ENCODE measurements around the gene GRHL3.

Gene GRHL3

DNA sequence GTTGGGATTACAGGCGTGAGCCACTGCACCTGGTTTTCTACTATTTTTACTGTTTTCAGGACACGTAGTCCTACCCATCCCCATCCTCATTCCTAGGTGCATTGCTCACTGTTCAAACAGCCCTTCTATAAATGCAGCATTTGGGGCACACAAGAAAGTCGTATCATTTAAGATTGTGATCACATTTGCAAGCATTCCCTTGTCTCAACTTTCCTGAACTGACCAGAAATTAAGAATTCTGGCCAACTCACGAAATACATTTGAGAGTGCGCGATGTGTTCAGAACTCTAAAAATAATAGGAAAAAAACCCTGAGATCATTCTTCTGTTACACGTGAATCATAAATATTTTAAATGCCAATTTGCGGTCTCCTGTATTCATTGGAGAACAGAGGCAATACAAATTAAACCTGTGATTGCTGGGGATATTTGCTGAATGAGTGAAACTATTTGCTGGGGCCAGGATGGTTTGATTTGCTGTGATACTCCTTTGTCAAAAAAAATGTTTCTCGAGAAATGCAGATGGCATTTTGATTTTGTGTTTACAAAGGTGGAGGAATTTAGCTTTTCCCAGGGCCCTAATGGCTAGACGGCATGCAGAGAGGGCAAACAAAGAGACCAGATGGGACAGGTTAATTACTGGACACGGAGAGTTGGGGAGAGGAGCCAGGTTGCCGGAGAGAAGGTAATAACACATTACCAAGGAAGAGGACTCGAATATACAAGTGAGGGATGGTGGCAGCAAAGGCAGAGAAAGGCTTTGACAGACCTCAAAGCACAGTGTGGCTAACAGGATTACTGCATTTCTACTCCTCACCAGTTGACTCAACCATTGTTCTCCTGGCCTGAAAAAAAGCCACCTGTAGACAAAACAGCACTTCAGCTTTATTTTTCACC lies 56.0 kb downstream of the GRHL3 start:
- no peak for DNase-seq (ENCODE audit: low spot score)

DNA sequence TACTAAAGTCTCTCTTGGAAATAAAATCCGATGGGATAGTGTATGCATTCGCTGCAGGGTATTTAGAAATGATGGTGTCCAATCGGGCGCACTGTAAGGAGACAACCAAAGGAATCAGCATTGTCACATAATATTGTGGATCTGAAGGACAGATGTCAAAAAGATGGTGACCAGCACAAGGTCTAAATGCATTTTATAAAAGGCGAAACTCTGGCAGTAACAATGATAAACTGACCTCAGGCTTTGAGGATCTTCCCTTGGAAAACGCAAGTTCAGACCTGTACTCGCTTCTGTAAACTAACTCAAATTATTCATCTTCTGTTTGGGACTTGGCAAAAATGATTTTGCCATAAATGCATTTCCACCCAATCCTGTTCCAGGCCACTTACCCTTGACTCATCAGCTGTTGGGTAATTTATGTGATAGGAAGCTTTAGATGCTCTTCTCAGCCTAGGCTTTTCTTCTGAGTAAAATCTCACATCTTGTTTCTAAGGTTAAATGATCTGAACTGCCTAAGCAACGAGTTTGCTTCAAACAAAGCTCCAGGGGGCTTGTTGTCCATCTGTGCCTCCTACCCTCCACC lies 60.7 kb downstream of the GRHL3 start:
- DNase-seq (ENCODE audit: low spot score): peak; percentile 43

DNA sequence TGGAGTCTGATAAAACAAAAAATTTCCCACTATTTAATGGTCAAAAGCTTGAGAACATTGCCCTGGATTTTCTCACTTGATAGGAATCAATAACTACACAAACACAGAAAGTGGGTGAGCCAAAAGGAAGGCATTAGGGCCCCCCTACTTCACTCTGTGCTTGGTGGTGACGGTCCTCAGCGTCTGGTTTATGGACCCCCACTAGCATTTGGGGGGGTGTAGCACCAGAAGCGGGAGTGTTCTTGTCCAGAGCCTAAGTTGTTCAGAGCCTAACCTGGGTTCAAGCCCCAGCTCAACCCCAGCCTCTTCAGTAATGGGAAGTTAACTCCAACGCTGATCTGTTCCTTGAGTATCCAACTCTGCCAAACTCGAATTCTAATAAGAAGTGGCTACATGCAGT lies 61.4 kb downstream of the GRHL3 start:
- no peak for DNase-seq (ENCODE audit: low spot score)

DNA sequence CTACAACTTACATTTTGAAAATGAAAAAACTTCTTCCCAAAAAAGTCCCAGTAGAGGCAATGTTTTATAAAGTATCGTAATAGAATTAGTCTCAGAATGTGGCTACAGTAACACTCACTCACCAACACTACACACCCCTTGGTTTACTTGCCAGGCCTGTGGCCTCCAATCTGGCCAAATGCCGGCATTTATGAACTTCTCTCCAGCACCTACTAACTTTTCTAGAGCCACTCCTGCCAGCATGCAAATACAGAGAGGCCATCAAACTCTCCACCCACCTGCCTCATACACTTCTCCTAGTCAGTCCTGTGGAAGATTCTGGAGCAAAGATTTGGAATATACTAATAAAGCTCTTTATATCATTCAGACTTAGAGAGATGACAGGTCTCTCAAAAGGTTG lies 62.1 kb downstream of the GRHL3 start:
- no peak for DNase-seq (ENCODE audit: low spot score)

DNA sequence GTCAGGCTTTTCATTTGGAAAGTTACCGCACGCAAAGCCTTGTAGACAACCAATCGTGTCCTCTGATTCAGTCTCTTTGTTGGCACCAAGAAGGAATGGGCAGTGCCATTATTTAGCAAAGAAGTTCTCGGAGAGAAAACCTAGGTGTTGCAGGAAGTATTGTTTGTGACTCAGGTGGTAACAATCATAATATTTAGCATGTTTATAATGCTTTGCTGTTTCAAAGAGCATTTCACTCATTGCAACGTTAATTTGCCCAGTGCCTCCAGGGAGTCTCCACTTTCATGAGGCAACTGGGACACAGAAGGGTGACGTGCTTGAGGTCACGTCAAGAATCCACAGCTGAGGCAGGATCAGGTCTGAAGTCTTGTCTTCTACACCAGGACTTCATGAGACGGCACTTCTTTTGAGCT lies 63.0 kb downstream of the GRHL3 start:
- DNase-seq (ENCODE audit: low spot score): no peak

DNA sequence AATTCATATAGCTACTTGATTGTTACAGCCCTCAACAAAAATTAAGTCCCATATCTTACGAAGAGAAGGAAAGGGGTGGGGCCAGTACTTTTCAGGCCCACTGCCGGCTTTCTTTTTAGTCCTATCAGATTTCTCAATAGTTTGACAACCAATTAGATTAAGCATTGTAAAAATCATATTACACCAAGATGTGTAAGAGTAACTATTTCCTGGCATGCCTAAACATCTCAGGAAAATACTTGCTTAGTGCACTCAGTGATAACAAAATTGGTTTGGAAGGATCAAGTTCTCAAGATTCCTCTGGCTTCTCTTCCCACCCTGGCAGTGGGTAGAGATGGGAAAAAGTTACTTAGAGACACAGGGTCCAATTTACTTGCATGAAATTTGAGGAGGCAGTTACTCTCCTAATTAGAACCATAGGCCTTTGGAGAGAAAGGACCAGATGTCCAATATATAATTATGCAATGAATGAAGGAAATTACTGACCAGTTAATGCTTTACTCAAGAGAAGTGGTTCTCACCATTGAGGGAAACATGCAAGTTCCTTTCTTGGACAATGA lies 64.3 kb downstream of the GRHL3 start:
- no peak for DNase-seq (ENCODE audit: low spot score)

DNA sequence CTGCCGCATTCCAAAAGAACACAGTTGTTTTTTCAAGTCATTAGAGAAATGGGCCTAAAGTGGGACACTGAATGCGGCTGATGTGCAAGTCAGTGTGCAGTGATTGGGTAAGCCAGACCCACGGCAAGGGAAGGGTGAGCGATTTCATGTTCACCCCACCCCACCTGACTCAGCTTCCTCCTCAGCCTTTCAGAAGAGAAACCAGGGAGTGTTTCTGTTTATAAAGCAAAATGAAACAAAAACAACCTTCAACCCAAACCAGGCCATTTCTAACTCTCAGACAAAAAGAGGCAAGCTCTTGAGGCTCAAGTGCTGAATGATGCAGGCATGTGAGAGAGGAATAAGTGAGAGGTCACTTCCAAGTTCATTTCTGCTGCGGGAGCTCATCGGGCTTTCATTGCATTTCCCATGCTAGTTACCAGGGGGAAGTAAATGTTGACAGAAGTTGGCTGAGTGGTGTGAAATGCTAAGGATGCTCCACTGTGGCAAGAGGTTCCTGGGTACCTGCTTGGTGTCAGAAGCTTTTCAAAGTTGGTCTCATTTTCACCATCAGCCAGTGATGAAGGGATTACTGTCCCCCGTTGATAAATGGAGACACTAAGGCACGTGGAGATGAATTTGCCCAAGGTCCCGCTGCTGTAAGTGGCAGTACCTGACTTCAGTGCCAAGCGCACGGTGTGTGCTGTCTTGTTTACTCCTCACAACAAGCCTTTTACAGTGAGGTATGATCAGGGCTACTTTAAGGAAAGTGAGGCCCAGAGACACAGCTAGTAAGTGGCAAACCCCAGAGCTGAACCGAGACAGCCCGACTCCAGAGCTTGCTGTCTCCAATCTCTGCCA lies 65.3 kb downstream of the GRHL3 start:
- DNase-seq (ENCODE audit: low spot score): peak; percentile 44

DNA sequence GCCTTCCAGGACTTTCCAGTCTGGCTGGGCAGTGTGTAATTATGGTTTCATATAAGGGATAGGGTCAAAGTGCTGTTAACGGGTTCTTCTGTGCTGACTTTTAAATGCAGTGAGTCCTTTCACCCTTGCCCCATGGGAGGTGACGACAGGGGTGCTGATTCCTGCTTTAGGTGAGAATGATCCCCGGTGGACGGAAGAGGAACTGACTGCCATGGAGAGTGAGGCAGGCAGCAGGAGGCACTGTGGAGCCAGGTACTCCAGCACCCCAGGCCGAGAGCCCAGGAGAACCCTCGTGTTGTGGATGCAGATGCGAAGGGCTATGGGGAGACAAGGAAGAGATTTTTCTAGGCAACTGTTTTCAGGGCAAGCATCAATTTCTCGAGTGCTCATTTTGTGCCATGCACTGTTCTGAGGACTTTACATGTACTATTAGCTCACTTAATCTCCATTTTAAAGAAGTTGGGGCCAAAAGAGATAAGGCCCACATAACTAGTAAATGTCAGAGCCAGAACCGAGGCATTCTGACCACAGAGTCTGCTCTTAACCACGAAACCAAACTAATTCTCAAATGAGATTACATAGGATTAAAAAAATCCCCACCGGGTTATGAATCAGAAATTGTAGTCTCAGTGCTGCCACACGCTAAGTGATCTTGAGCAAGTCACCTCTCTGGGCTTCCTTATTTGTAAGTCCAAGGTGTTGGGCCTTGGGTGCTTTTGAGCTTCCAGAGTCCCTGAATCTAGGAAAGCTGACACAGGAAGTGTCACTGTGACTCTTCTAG lies 66.2 kb downstream of the GRHL3 start:
- peak; percentile 27 for DNase-seq (ENCODE audit: low spot score)

DNA sequence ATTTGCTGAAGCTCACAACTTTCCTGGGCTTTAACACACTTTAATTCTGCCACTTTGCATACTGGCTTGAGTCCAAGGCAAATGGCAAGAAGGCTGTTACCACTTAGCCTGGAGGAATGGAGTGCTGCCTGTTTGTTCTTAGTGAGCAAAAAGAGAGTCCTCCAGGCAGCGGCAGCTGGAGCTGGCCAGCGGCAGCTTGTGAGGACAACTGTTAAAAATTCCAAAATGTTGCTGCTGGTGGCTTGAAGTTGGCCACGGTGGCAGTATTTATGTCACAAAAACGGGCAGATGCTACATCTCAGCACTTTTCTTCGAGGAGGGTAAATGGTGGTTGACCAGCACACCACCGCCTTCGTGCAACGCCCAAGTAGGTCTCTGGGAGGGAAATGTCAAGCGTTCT lies 67.1 kb downstream of the GRHL3 start:
- no peak for DNase-seq (ENCODE audit: low spot score)

DNA sequence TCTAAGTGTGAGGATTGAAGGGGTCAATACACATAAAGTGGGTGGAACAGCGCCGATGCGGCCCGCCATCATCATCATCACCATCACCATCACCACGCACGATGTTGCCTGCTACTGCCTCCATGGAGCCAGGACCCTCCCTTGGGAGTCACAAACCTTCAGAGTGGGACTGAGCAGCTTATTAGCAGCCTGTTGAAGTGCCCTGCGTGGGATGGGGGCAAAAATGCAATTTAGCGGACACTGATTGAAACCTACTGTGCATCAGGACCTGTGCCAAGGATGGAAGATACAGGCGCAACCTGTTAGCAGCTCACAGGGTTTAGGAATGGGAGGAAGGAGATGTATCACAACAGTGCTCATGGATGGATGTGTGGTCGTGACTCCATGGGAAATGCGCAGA lies 67.8 kb downstream of the GRHL3 start:
- no peak for DNase-seq (ENCODE audit: low spot score)

DNA sequence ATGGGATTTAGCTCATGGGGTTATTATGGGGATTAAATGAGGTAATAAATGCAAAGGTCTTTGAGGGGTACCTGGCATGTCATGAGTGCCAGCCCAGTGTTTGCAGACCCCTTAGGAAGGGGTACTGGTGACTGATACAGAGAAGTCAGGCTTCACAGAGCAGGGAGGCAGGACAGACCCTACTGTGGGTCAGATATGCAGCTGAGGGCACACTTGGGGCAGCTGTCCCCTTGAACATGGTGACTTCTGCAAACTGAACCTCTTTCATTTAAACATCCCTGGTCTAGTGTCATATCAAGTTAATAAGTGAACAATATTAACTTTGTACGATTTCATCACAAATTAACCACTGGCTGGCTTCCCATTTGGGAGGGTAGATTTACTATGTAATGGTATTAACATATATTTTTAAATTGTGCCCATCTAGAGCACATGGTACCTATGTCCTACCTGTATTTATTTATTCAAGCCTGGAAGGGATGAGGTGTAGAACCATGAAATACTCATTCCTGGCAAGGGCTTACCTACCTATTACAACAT lies 68.5 kb downstream of the GRHL3 start:
- DNase-seq (ENCODE audit: low spot score): no peak

DNA sequence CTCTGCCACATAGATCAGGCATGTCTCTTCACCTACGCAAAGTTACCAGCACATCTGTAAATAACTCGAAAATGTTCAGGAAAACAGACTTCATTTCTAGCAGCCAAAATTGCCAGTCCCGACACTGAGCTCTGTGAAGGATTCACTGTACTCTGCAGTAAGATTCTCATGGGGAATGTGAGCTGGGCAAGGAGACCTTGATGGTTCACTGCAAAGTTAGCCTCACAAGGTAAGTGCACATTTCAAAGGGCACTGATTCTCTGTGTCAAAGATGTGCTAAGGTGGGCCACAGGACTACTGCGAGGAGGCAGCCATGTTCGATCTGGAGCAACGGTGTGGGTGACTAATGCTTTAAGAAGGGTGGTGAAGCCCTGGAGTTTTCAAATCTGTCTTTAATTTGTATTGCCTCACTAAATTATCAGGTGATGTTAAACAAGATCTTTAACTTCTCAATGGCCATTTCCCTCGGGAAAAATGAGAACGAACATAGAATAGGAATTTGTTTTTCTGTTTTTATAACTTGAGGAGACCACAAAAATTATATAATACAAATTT lies 69.3 kb downstream of the GRHL3 start:
- no peak for DNase-seq (ENCODE audit: low spot score)

DNA sequence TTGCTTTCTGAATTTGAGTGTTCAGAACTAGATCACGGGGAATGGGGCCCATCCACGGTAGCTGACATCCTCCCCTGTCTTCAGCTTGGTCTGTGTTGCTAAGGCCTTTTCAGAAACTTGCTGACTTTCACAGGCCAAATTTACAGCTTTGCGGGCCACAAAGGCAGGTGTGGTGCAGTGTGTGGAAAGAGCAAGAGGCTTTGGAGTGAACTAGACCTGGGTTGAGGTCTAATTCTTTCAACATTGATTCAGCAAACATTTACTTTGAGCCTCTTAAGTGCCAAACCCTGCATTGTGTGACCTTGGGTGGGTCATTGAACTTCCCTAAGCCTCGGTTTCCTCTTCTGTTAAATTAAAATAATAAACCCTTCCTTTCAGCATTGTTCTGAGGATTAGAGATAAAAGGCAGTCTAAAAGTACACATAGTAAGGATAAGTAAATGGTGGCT lies 70.1 kb downstream of the GRHL3 start:
- no peak for DNase-seq (ENCODE audit: low spot score)

DNA sequence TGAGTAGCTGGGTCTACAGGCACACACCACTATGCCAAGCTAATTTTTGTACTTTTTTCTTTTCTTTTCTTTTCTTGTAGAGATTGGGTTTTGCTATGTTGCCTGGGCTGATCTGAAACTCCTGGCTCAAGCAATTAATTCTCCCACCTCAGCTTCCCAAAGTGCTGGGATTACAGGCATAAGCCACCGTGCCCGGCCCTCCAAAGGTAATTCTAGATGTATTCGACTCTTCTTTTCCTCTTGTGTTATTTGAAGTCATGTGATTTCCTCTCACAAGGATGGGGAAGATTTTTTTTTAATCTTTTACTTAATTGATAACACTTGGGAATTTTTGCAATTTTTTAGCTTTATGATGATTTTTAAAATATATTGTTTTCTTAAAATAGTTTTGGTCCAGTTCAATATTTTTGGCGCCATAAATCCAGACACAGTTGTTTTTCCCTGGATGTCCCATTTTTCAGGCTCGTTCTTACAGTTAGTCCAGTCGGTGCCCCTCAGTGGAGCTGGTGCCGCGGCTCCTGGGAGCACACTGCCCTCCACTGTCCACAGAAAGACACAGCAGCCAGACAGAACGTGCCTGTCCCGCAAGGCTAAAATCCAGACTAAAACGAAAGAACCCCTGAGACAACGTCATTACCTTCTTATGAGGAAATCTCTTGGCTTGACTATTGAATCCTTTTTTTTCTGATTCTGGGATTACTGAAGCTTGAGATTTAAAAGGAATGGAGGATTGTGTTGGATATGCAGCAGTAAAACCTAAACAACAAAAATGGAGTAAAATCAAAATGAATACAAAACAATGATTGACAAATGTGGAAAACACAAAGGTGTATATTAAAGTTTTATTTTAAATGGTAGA lies 72.0 kb downstream of the GRHL3 start:
- DNase-seq (ENCODE audit: low spot score): peak; percentile 89

DNA sequence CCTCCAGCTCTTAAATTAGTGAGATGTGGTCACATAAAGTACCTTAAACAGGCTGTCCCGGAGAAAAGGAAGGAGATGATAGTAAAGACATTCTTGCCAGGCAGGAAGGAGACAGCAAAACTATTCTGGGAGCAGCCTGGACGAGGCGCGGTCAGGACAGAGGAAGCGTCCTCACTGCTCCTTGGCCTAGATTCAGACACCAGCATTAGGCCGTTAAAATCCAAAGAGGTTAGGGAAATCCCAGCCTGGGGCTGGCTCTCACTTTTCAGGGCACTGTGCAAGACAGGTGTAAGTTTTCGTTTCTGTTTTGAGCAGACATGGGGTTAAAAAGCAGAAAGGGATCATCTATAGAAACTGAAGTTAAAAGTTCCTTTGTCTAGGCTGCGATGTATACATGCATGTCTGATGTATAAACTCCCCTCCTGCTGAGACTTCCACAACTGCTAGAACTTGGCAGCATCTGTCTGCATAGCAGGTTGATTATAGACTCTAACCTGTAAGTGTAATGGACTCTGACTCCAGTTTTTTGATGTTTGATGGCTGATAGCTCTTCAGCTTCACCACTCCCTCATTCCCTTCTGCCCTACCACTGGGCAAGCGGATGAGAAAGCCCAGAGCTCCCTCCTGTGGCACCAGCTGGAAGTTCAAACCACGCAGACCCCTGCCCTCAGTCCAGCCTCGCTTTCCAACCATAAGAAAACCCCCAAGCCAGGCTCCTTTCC lies 72.9 kb downstream of the GRHL3 start:
- peak; percentile 67 for DNase-seq (ENCODE audit: low spot score)

DNA sequence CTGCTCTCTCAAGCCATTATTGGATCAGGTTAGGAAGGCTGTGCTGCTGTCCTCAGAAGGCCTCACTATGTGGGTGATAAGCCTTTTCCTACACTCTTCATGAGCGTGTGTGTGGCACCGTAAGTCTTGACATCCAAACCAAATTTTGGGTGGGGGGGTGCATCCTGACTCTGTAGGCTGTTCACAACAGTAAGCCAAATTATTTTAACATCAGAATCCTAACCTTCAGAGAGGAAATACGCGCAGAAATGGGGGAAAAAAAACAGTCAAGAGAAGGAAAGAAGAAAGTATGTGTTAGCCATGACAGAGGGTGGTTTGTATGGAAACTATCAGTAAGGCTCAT lies 73.4 kb downstream of the GRHL3 start:
- no peak for DNase-seq (ENCODE audit: low spot score)

DNA sequence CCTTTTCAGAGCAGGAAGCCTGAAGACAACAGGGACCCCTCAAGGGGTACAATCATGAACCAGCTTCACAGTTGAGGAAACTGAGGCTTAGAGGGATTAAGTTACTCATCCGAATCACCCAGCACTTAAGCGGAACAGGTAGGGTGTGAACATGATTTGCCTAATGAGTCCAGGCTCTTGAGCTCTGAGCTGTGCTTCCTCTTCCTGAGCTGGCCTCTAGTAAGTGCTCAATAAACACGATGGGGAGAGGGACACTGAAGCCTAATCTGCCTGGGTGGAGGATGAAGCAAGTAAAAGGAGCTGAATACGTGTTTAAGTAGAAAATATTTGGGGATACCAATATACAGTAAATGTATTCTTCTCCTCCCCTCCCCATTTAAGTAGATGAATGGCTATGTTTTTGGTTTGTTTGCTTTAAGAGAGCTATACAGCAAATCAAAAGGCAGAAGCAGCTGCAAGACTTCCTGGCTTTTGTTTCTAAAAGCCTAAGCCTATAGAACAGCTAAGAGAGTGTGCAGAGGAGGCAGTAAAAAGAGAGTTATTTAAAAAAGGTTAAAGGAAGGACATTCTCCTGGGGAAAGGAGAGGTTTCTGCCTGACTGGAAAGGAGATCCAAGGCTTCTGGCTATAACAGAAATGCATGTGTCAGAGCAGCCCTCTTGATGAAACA lies 74.0 kb downstream of the GRHL3 start:
- DNase-seq (ENCODE audit: low spot score): no peak

DNA sequence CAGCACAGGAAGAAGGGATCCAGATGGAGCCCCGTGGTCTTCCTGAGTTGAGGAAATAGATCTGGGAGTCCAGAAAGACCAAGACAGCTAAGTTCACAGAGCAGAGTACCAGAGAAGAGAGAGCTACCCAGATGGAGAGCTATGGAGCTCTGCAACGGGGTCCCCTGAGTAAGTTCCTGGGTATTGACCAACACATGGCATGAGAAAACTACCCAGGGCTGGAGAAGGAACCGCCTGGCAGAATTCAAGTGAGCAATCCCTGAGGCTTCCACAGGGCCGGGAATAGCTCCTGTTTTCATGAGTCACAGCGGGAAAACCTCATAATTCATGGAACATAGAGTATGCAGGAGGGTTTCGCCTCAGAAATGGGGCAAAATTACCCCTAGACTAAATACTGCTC lies 74.7 kb downstream of the GRHL3 start:
- DNase-seq (ENCODE audit: low spot score): peak; percentile 80

DNA sequence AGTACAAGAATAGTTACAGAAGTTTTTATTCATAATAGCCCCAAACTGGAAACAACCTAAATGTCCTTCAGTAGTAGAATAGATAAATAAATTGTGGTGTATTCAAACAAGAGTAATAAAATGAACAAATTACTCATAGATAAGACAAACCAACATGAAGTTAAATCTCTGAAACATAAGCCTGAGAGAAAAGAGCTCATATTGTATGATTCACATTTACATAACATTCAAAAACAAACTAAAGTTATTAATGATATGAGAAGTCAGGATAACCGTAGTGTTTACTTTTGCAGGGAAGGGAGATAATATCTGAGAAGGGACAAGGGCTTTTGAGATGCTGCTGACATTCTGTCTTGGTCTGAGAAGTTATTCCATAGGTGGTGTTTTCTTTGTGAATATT lies 80.9 kb downstream of the GRHL3 start:
- no peak for DNase-seq (ENCODE audit: low spot score)
